Neural crest cell (in vitro differentiated cells): Measurements from ENCODE around the gene CD82. TPM values are rescaled to one million over a fixed set of nuclear protein-coding genes. Genes with fewer than 3 reads are reported as not detected.

Experiments
- DNase-seq: peaks from one replicate; pipeline ENCODE4 v3.0.0; 2021; ENCODE audit warnings: low read depth, mixed read lengths, low spot score
- H3K27ac Mint-ChIP-seq: one replicate; pipeline ENCODE4 v1.8.0; 2021; ENCODE audit warnings: mild to moderate bottlenecking, mixed read lengths; ENCODE audit not compliant: unreplicated experiment
- H3K27me3 Mint-ChIP-seq: 2 replicates; pipeline ENCODE4 v1.8.0; 2021; ENCODE audit warnings: low read depth, mild to moderate bottlenecking, mixed read lengths
- H3K36me3 Mint-ChIP-seq: 2 replicates; pipeline ENCODE4 v1.8.0; 2021; ENCODE audit warnings: low read depth, mild to moderate bottlenecking, mixed read lengths
- H3K4me1 Mint-ChIP-seq: 2 replicates; pipeline ENCODE4 v1.8.0; 2021; ENCODE audit warnings: mixed read lengths
- H3K4me3 Mint-ChIP-seq: one replicate; pipeline ENCODE4 v1.8.0; 2021; ENCODE audit warnings: mild to moderate bottlenecking, mixed read lengths
- H3K9me3 Mint-ChIP-seq: 2 replicates; pipeline ENCODE4 v1.8.0; 2021; ENCODE audit warnings: mixed read lengths
- CTCF ChIP-seq: fragments of 200-600 bp; sonication (generic); conservative IDR thresholded peaks from 2 replicates; pipeline ENCODE4 v1.5.0; 2021; ENCODE audit warnings: antibody characterized with exemption, mild to moderate bottlenecking
- total RNA-seq: library from RNA; stranded (reverse); gene quantifications from 2 replicates; pipeline ENCODE4 v1.2.1, GENCODE V29; 2021

The CD82 gene
- total RNA-seq, 1 donor from 2014 or later, result 14.1 TPM

DNA sequence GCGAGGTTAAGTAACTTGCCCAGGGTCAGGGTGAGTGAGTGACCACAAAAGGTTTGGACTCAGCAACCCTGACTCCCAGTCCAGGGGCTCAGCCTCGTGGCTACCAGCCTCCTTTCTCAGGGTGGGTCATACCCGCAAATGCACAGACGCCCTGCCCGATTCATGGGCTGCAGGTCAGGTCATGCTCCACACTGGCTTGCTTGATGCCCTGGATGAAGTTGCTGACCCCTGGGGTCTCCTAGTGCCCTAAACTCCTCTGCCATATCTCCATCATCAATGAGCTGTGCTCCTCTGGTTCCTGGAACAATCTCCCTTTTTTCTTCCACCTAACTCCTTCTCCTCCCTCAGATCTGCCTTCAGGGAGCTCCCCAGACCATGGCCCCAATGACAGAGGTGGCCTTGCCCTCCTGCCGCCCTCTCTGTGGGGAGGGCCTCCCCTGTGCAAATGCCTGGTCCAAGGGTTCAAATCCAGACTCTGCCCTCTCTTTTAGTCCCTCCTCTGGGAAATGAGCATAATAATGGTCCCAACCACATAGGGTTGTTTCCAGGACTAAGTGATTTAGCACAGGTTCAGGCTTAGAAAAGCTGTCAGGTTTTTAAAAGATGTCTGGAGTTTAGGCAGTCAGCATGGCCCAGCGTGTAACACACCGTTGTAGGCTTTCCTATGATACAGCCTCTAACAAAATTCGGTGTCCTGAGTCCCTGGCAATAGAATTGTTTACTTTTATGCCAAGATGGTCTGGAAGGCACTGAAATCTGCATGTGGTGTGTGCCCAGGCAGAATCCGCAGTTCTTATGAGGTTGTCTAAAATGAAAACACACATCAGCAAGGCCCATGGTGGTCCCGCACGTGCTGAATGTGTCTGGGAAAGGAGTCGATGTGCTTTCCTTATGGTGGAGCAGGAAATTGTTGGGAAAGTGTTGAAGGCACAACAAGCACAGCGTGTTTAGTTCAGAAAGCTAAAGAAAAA lies 63.6 kb downstream of the CD82 start:
- H3K36me3 Mint-ChIP-seq, result no peaks in the 10 kb centered on the region
- no peak for DNase-seq
- H3K27me3 Mint-ChIP-seq, result no peaks in the 10 kb centered on the region
- no peak overlapping the region for H3K27ac Mint-ChIP-seq
- no peak overlapping the region for H3K4me3 Mint-ChIP-seq
- no peak for TF ChIP-seq CTCF
- peaks cover 32% of the 10 kb centered on the region for H3K4me1 Mint-ChIP-seq
- no peaks in the 10 kb centered on the region for H3K9me3 Mint-ChIP-seq

- peaks cover 37% of the 10 kb centered on the region for H3K4me1 Mint-ChIP-seq
- no peak for DNase-seq
- no peaks in the 10 kb centered on the region for H3K27me3 Mint-ChIP-seq
- H3K9me3 Mint-ChIP-seq, result no peaks in the 10 kb centered on the region
- no peak for TF ChIP-seq CTCF
- H3K27ac Mint-ChIP-seq, result no peak overlapping the region
- no peak overlapping the region for H3K4me3 Mint-ChIP-seq
- no peaks in the 10 kb centered on the region for H3K36me3 Mint-ChIP-seq
Observed at GRCh38 chr11:44629732-44630345, 64.4 kb downstream of the CD82 start.

GRCh38 chr11:44630511-44631210 lies 65.2 kb downstream of the CD82 start:
- no peak for TF ChIP-seq CTCF
- Mint-ChIP-seq H3K9me3 (no peaks in the 10 kb centered on the region), H3K27me3 (no peaks in the 10 kb centered on the region), H3K4me3 (no peak overlapping the region), H3K27ac (no peak overlapping the region), H3K36me3 (no peaks in the 10 kb centered on the region), H3K4me1 (peaks cover 43% of the 10 kb centered on the region)
- no peak for DNase-seq

DNA sequence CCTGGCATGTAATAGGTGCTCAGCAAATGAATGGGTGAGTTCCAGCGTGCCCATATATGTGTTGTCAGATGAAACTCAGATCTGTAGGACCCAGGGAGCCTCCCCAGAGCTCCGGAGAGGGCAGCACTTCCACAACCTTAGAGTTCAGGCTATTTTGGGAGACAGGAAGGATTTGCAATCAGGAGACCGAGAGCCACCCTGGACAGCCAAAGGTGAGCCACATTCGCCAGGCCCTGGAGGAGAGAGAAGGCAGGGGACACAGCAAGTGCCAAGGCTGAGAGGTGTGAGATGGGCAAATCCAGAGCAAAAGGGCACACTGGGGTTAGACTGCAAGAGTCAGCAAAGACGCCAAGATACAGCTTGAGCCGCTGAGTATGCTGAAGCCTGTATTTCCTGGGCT lies 66.4 kb downstream of the CD82 start:
- Mint-ChIP-seq H3K4me1 (peaks cover 43% of the 10 kb centered on the region), H3K4me3 (no peak overlapping the region), H3K9me3 (no peaks in the 10 kb centered on the region), H3K27ac (no peak overlapping the region), H3K36me3 (no peaks in the 10 kb centered on the region), H3K27me3 (no peaks in the 10 kb centered on the region)
- no peak for DNase-seq
- no peak for TF ChIP-seq CTCF

- DNase-seq, result peak; percentile 35
- Mint-ChIP-seq H3K27me3 (no peaks in the 10 kb centered on the region), H3K4me1 (peaks cover 47% of the 10 kb centered on the region), H3K36me3 (no peaks in the 10 kb centered on the region), H3K27ac (peak overlapping the region; percentile 46), H3K9me3 (no peaks in the 10 kb centered on the region), H3K4me3 (no peak overlapping the region)
- TF ChIP-seq CTCF, result peak; percentile 48
Observed at GRCh38 chr11:44632466-44633123, 67.1 kb downstream of the CD82 start.
